ENCODE data around the gene SMKR1.
A peak's percentile ranks its signal among the peaks of the same experiment; 100 is the strongest.
"Not testable (repeated sequence)": the region's sequence is repeated elsewhere in the genome, so short reads cannot be mapped to it uniquely, and the experiment has no call there.

SMKR1 gene

GRCh38 chr7:129525225-129525862 lies 23.0 kb downstream of the SMKR1 start:
- DNase-seq (ENCODE audit: insufficient read length, low spot score) (no peak), FAIRE-seq (no peak)
- no peak for TF ChIP-seq POLR2A (IDR thresholded peaks at IDR 0.05; ENCODE audit: low read depth, low read length)

- TF ChIP-seq POLR2A (IDR thresholded peaks at IDR 0.05; ENCODE audit: low read depth, low read length): no peak
- no peak for DNase-seq (ENCODE audit: insufficient read length, low spot score)
- FAIRE-seq: no peak
These were observed 27.3 kb downstream of the SMKR1 start for GRCh38 chr7:129529643-129530042.

- no peak for FAIRE-seq
- DNase-seq (ENCODE audit: insufficient read length, low spot score): peak; percentile 44
- TF ChIP-seq POLR2A (IDR thresholded peaks at IDR 0.05; ENCODE audit: low read depth, low read length): no peak
These were observed 28.6 kb downstream of the SMKR1 start for GRCh38 chr7:129530795-129531391.

GRCh38 chr7:129531721-129532120 lies 29.4 kb downstream of the SMKR1 start:
- FAIRE-seq: no peak
- no peak for DNase-seq (ENCODE audit: insufficient read length, low spot score)
- no peak for TF ChIP-seq POLR2A (IDR thresholded peaks at IDR 0.05; ENCODE audit: low read depth, low read length)

- no peak for TF ChIP-seq POLR2A (IDR thresholded peaks at IDR 0.05; ENCODE audit: low read depth, low read length)
- FAIRE-seq (no peak), DNase-seq (ENCODE audit: insufficient read length, low spot score) (no peak)
These were observed 30.0 kb downstream of the SMKR1 start for GRCh38 chr7:129532375-129532774.

GRCh38 chr7:129534558-129535274 lies 32.4 kb downstream of the SMKR1 start:
- FAIRE-seq; DNase-seq (ENCODE audit: insufficient read length, low spot score): not testable (repeated sequence)

GRCh38 chr7:129535896-129536295 lies 33.6 kb downstream of the SMKR1 start:
- DNase-seq (ENCODE audit: insufficient read length, low spot score) (no peak), FAIRE-seq (no peak)
- no peak for TF ChIP-seq POLR2A (IDR thresholded peaks at IDR 0.05; ENCODE audit: low read depth, low read length)

GRCh38 chr7:129536323-129536722 lies 34.0 kb downstream of the SMKR1 start:
- no peak for FAIRE-seq
- no peak for DNase-seq (ENCODE audit: insufficient read length, low spot score)
- TF ChIP-seq POLR2A (IDR thresholded peaks at IDR 0.05; ENCODE audit: low read depth, low read length): no peak

- no peak for TF ChIP-seq POLR2A (IDR thresholded peaks at IDR 0.05; ENCODE audit: low read depth, low read length)
- DNase-seq (ENCODE audit: insufficient read length, low spot score) (no peak), FAIRE-seq (no peak)
These were observed 36.5 kb downstream of the SMKR1 start for GRCh38 chr7:129538790-129539189.

GRCh38 chr7:129540340-129540739 lies 38.0 kb downstream of the SMKR1 start:
- FAIRE-seq: no peak
- DNase-seq (ENCODE audit: insufficient read length, low spot score): no peak
- TF ChIP-seq POLR2A (IDR thresholded peaks at IDR 0.05; ENCODE audit: low read depth, low read length): no peak

- no peak for TF ChIP-seq POLR2A (IDR thresholded peaks at IDR 0.05; ENCODE audit: low read depth, low read length)
- no peak for DNase-seq (ENCODE audit: insufficient read length, low spot score)
- no peak for FAIRE-seq
These were observed 42.4 kb downstream of the SMKR1 start for GRCh38 chr7:129544700-129545099.

GRCh38 chr7:129550693-129551360 lies 48.5 kb downstream of the SMKR1 start:
- DNase-seq (ENCODE audit: insufficient read length, low spot score): no peak
- FAIRE-seq: no peak

GRCh38 chr7:129553899-129554461 lies 51.6 kb downstream of the SMKR1 start:
- TF ChIP-seq POLR2A (IDR thresholded peaks at IDR 0.05; ENCODE audit: low read depth, low read length): no peak
- no peak for FAIRE-seq
- DNase-seq (ENCODE audit: insufficient read length, low spot score): peak; percentile 78

More at GRCh38 chr7:129550693-129551360, 48.5 kb downstream of the SMKR1 start:
- no peak for TF ChIP-seq POLR2A (IDR thresholded peaks at IDR 0.05; ENCODE audit: low read depth, low read length)

GRCh38 chr7:129556607-129557133 lies 54.3 kb downstream of the SMKR1 start:
- no peak for TF ChIP-seq POLR2A (IDR thresholded peaks at IDR 0.05; ENCODE audit: low read depth, low read length)
- FAIRE-seq: no peak
- DNase-seq (ENCODE audit: insufficient read length, low spot score): no peak

Data from H54 (cell line).